Body of pancreas (tissue), 4 donors: ENCODE data around the gene CHCHD6.

Source experiments
- POLR2A ChIP-seq, 3 donors: fragments of 450-650 bp; IDR thresholded peaks; one replicate each; pipeline ENCODE4 v1.6.1; 2016; ENCODE audit warnings: antibody characterized with exemption in 3 of 3, mild to moderate bottlenecking in 2 of 3
- TF ChIP-seq, protein P1 (sequence below), 7 experiments: fragments of 450-650 bp in 4 of 7; fragments of 200-600 bp in 3 of 7; sonication (generic) in 3 of 7; IDR thresholded peaks; one replicate each; pipeline ENCODE4 v1.5.1; 2016 to 2019; ENCODE audit warnings: antibody characterized with exemption in 7 of 7

DNA sequence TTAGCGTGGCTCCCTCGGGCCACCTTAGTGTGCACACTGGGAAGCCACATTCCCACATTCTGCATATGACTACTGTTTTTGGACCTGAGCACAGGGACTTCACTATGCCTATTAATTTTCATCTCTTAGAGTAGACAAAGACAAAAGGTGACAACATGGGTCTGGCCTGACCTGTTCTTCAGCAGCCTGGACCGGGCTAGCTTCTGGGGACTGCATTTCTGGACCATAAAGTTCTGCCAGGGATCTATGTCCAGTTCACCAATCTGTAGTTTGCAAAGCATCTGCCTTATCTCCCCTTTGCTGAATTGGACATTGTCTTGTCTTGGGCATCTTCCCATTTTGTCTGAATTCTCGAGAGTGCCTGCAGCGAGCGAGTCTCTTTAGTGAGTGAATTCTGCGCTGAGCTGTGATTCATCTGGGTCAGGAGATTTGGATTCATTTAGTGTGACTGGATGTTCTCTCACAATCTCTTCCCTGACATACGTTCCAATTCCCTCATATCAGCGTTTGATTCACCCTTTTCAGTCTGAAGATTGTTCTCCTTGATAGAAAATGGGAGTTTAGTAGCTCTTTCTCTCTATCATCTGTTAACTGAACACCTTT is 166.7 kb downstream of the CHCHD6 start:
- TF ChIP-seq, protein P1, sequence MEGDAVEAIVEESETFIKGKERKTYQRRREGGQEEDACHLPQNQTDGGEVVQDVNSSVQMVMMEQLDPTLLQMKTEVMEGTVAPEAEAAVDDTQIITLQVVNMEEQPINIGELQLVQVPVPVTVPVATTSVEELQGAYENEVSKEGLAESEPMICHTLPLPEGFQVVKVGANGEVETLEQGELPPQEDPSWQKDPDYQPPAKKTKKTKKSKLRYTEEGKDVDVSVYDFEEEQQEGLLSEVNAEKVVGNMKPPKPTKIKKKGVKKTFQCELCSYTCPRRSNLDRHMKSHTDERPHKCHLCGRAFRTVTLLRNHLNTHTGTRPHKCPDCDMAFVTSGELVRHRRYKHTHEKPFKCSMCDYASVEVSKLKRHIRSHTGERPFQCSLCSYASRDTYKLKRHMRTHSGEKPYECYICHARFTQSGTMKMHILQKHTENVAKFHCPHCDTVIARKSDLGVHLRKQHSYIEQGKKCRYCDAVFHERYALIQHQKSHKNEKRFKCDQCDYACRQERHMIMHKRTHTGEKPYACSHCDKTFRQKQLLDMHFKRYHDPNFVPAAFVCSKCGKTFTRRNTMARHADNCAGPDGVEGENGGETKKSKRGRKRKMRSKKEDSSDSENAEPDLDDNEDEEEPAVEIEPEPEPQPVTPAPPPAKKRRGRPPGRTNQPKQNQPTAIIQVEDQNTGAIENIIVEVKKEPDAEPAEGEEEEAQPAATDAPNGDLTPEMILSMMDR (IDR thresholded peaks at IDR 0.05): no peak
- TF ChIP-seq POLR2A (IDR thresholded peaks at IDR 0.05): no peak
